ENCODE measurements around the gene TSFM. TPM values are rescaled to one million over a fixed set of nuclear protein-coding genes. Genes with fewer than 3 reads are reported as not detected.
A peak's percentile ranks its signal among the peaks of the same experiment; 100 is the strongest.

TSFM gene
- polyA plus RNA-seq, 1 experiment, result 15.1 TPM

GRCh38 chr12:57745485-57745881, 37.1 kb upstream of the TSFM start:
- peaks cover 15% of the 10 kb centered on the region for H3K36me3 ChIP-seq (ENCODE audit: control insufficient read depth, insufficient read depth, low read length)
- H3K27me3 ChIP-seq (ENCODE audit: control insufficient read depth, insufficient read depth, low read length), result peaks cover 14% of the 10 kb centered on the region
- ChIA-PET CTCF (interaction anchor here (0.8 to 2.2 kb wide), 5 partner anchors 9 to 19 kb away, joined by 3 to 14 read pairs (median 4); no protein-coding TSS in a partner anchor), POLR2A (interaction anchor here (1.2 kb wide), 1 partner anchor 196 kb away, joined by 3 read pairs; the partner anchor contains the start of gene ATP23)
- DNase-seq (ENCODE audit: low read depth), result no peak
- no peak for TF ChIP-seq CTCF (IDR thresholded peaks at IDR 0.05; ENCODE audit: insufficient read depth, low read depth, low read length)
- H3K4me3 ChIP-seq (ENCODE audit: low read depth, low read length), result peak overlapping the region; percentile 75

GRCh38 chr12:57746025-57746424, 36.6 kb upstream of the TSFM start:
- CTCF ChIA-PET, result interaction anchor here (2.2 kb wide), 1 partner anchor 20 kb away, joined by 14 read pairs; no protein-coding TSS in a partner anchor

GRCh38 chr12:57749061-57749460, 33.5 kb upstream of the TSFM start:
- peaks cover 15% of the 10 kb centered on the region for H3K36me3 ChIP-seq (ENCODE audit: control insufficient read depth, insufficient read depth, low read length)
- ChIA-PET CTCF (no interaction called here), POLR2A (no interaction called here)
- no peak overlapping the region for H3K4me3 ChIP-seq (ENCODE audit: low read depth, low read length)
- no peak for DNase-seq (ENCODE audit: low read depth)
- TF ChIP-seq CTCF (IDR thresholded peaks at IDR 0.05; ENCODE audit: insufficient read depth, low read depth, low read length), result no peak
- H3K27me3 ChIP-seq (ENCODE audit: control insufficient read depth, insufficient read depth, low read length), result no peaks in the 10 kb centered on the region; the same call in 1 of the 2 replicates

More at GRCh38 chr12:57746025-57746424, 36.6 kb upstream of the TSFM start:
- no peak for TF ChIP-seq CTCF (IDR thresholded peaks at IDR 0.05; ENCODE audit: insufficient read depth, low read depth, low read length)
- POLR2A ChIA-PET, result no interaction called here
- Histone ChIP-seq H3K4me3 (ENCODE audit: low read depth, low read length) (no peak overlapping the region), H3K36me3 (ENCODE audit: control insufficient read depth, insufficient read depth, low read length) (peaks cover 15% of the 10 kb centered on the region), H3K27me3 (ENCODE audit: control insufficient read depth, insufficient read depth, low read length) (peaks cover 8% of the 10 kb centered on the region)
- DNase-seq (ENCODE audit: low read depth), result no peak

GRCh38 chr12:57750561-57751431, 31.8 kb upstream of the TSFM start:
- POLR2A ChIA-PET, result no interaction called here
- Histone ChIP-seq H3K27me3 (ENCODE audit: control insufficient read depth, insufficient read depth, low read length) (peaks cover 2% of the 10 kb centered on the region), H3K36me3 (ENCODE audit: control insufficient read depth, insufficient read depth, low read length) (peaks cover 15% of the 10 kb centered on the region), H3K4me3 (ENCODE audit: low read depth, low read length) (peak overlapping the region; percentile 81)
- CTCF ChIA-PET, result interaction anchor here (1.0 kb wide), 1 partner anchor 9 kb away, joined by 3 read pairs; no protein-coding TSS in a partner anchor
- no peak for TF ChIP-seq CTCF (IDR thresholded peaks at IDR 0.05; ENCODE audit: insufficient read depth, low read depth, low read length)
- no peak for DNase-seq (ENCODE audit: low read depth)

- ChIA-PET POLR2A (interaction anchor here (1.1 kb wide), 1 partner anchor 21 kb away, joined by 3 read pairs; the partner anchor contains the start of genes EEF1AKMT3 and METTL1), CTCF (interaction anchor here (1.1 kb wide), 1 partner anchor 28 kb away, joined by 4 read pairs; no protein-coding TSS in a partner anchor)
- Histone ChIP-seq H3K27me3 (ENCODE audit: control insufficient read depth, insufficient read depth, low read length) (peaks cover 6% of the 10 kb centered on the region), H3K4me3 (ENCODE audit: low read depth, low read length) (peak overlapping the region; percentile 81), H3K36me3 (ENCODE audit: control insufficient read depth, insufficient read depth, low read length) (peaks cover 14% of the 10 kb centered on the region)
- TF ChIP-seq CTCF (IDR thresholded peaks at IDR 0.05; ENCODE audit: insufficient read depth, low read depth, low read length), result no peak
- DNase-seq (ENCODE audit: low read depth), result no peak
Measured at GRCh38 chr12:57751432-57751787, 31.2 kb upstream of the TSFM start.

All from BJ (cell line).